Prostate gland (tissue), 2 donors: Measurements from ENCODE around the gene CHI3L2.

Experiments
- CTCF ChIP-seq, 4 experiments: fragments of 200-600 bp in 2 of 4; fragments of 450-650 bp in 2 of 4; sonication (generic) in 2 of 4; IDR thresholded peaks; 1 replicate in 3 of 4; 2 replicates in 1 of 4; pipeline ENCODE4 v1.5.1; 2016 to 2019; ENCODE audit warnings: antibody characterized with exemption in 4 of 4, mild to moderate bottlenecking in 2 of 4, moderate library complexity in 2 of 4
- POLR2A ChIP-seq: fragments of 450-650 bp; IDR thresholded peaks from one replicate; pipeline ENCODE4 v1.6.1; 2016; ENCODE audit warnings: antibody characterized with exemption, mild to moderate bottlenecking
- POLR2AphosphoS5 ChIP-seq: sonication (generic); formaldehyde crosslinking; IDR thresholded peaks from one replicate; pipeline ENCODE4 v1.6.1; 2017; ENCODE audit warnings: antibody characterized with exemption

GRCh38 chr1:111223126-111223685 lies 4.3 kb upstream of the CHI3L2 start:
- TF ChIP-seq POLR2AphosphoS5 = no peak
- peak in 1 of 4 experiments; percentile 13 for TF ChIP-seq CTCF (IDR thresholded peaks at IDR 0.05)
- TF ChIP-seq POLR2A = no peak
